Activated naive CD8-positive, alpha-beta T cell treated with anti-CD3 and anti-CD28 coated beads, Interleukin-2, amount 10 ng/mL, durations not matched to agents 7 days and 5 days (primary cell): ENCODE data around the gene SLC27A2. TPM values are rescaled to one million over a fixed set of nuclear protein-coding genes. Genes with fewer than 3 reads are reported as not detected.

Source experiments
- total RNA-seq, 2 experiments: library from RNA; stranded (reverse); gene quantifications; one replicate each; pipeline ENCODE4 v1.2.3, GENCODE V29; 2021

Gene SLC27A2
- total RNA-seq, 2 experiments from 2014 or later = 8.8 to 9.6 TPM

Other genes starting within 250 kb of the SLC27A2 start
- 10 to 100 TPM; 25.0 to 30.3 TPM for gene ATP8B4, start 63.0 kb upstream of the SLC27A2 start, total RNA-seq
- gene HDC, start 83.5 kb downstream of the SLC27A2 start, total RNA-seq = under 1 TPM in 1 of 2 experiments, not detected in 1; 0.22 TPM
- gene GABPB1, start 173.0 kb downstream of the SLC27A2 start, total RNA-seq = 10 to 100 TPM; 23.9 to 26.7 TPM
- gene USP8, start 242.2 kb downstream of the SLC27A2 start, total RNA-seq = 10 to 100 TPM; 58.0 to 59.4 TPM